Loucy (cell line): ENCODE data around the gene PIAS3.

Experiments
- H2AFZ ChIP-seq: fragments of 200-600 bp; sonication (generic); 2 replicates; pipeline ENCODE4 v1.6.0; 2016; ENCODE audit warnings: antibody characterized with exemption, mild to moderate bottlenecking, low read length, moderate library complexity
- H3F3A ChIP-seq: fragments of 200-600 bp; 2 replicates; pipeline ENCODE4 v1.6.0; 2016; ENCODE audit warnings: antibody characterized with exemption, low read depth, mild to moderate bottlenecking
- H3K27me3 ChIP-seq: fragments of 200-600 bp; sonication (generic); 2 replicates; pipeline ENCODE4 v1.6.1; 2014; ENCODE audit warnings: low read length, mild to moderate bottlenecking; ENCODE audit not compliant: insufficient read depth, poor library complexity, severe bottlenecking
- H3K36me3 ChIP-seq: fragments of 200-600 bp; sonication (generic); 2 replicates; pipeline ENCODE4 v1.6.1; 2016; ENCODE audit warnings: low read length; ENCODE audit not compliant: insufficient read depth
- H3K4me1 ChIP-seq: fragments of 200-600 bp; sonication (generic); 2 replicates; pipeline ENCODE4 v1.5.1; 2014; ENCODE audit warnings: low read length, mild to moderate bottlenecking; ENCODE audit not compliant: insufficient read depth, poor library complexity, severe bottlenecking
- H3K4me2 ChIP-seq: fragments of 200-600 bp; sonication (generic); 2 replicates; pipeline ENCODE4 v1.6.0; 2014; ENCODE audit warnings: antibody characterized with exemption, low read length, low read depth, mild to moderate bottlenecking; ENCODE audit not compliant: poor library complexity, severe bottlenecking
- H3K4me3 ChIP-seq: fragments of 200-600 bp; sonication (generic); 2 replicates; pipeline ENCODE4 v1.5.1; 2014; ENCODE audit warnings: low read length, mild to moderate bottlenecking, mixed read lengths; ENCODE audit not compliant: poor library complexity, severe bottlenecking
- H3K79me2 ChIP-seq: fragments of 200-600 bp; sonication (generic); 2 replicates; pipeline ENCODE4 v1.6.1; 2014; ENCODE audit warnings: low read length; ENCODE audit not compliant: insufficient read depth
- H3K9ac ChIP-seq: fragments of 200-600 bp; sonication (generic); 2 replicates; pipeline ENCODE4 v1.6.0; 2014; ENCODE audit warnings: mild to moderate bottlenecking, low read depth, low read length, moderate library complexity; ENCODE audit not compliant: poor library complexity, severe bottlenecking
- H3K9me2 ChIP-seq: fragments of 200-600 bp; sonication (generic); replicated peaks from 2 replicates; pipeline ENCODE4 v1.6.1; 2016; ENCODE audit warnings: low read depth, low read length, mixed read lengths
- H3K9me3 ChIP-seq: fragments of 200-600 bp; sonication (generic); 2 replicates; pipeline ENCODE4 v1.6.1; 2014; ENCODE audit warnings: mild to moderate bottlenecking, antibody characterized with exemption, low read length, low read depth; ENCODE audit not compliant: insufficient read depth
- H4K20me1 ChIP-seq: fragments of 200-600 bp; sonication (generic); 2 replicates; pipeline ENCODE4 v1.6.0; 2014; ENCODE audit warnings: antibody characterized with exemption, low read length, mild to moderate bottlenecking; ENCODE audit not compliant: insufficient read depth, poor library complexity, severe bottlenecking
- CTCF ChIP-seq: fragments of 200-600 bp; sonication (generic); conservative IDR thresholded peaks from 2 replicates; pipeline ENCODE4 v1.5.1; 2014; ENCODE audit warnings: mild to moderate bottlenecking, antibody characterized with exemption, low read length
- EZH2phosphoT487 ChIP-seq: fragments of 200-600 bp; IDR thresholded peaks from 2 replicates; pipeline ENCODE4 v1.6.1; 2018; ENCODE audit warnings: antibody characterized with exemption, mild to moderate bottlenecking, moderate library complexity, borderline replicate concordance

PIAS3 gene

GRCh38 chr1:145901312-145902021, 42.6 kb upstream of the PIAS3 start:
- no peaks in the 10 kb centered on the region for H3K36me3 ChIP-seq
- no peak overlapping the region for H3K4me2 ChIP-seq
- TF ChIP-seq EZH2phosphoT487 (no peak), CTCF (no peak)
- no peaks in the 10 kb centered on the region for H3K9me2 ChIP-seq
- H3F3A ChIP-seq: no peaks in the 10 kb centered on the region
- H3K4me1 ChIP-seq: no peaks in the 10 kb centered on the region
- no peak overlapping the region for H3K9ac ChIP-seq
- H4K20me1 ChIP-seq: no peaks in the 10 kb centered on the region
- H3K27me3 ChIP-seq: no peaks in the 10 kb centered on the region
- H3K9me3 ChIP-seq: no peaks in the 10 kb centered on the region
- H2AFZ ChIP-seq: no peak overlapping the region
- no peak overlapping the region for H3K4me3 ChIP-seq
- H3K79me2 ChIP-seq: no peaks in the 10 kb centered on the region

- no peaks in the 10 kb centered on the region for H3K9me2 ChIP-seq
- TF ChIP-seq EZH2phosphoT487: no peak
- TF ChIP-seq CTCF: no peak
- no peaks in the 10 kb centered on the region for H3K4me1 ChIP-seq
- no peaks in the 10 kb centered on the region for H3K9me3 ChIP-seq
- no peak overlapping the region for H3K4me3 ChIP-seq
- H2AFZ ChIP-seq: no peak overlapping the region
- H3K27me3 ChIP-seq: no peaks in the 10 kb centered on the region
- no peak overlapping the region for H3K4me2 ChIP-seq
- H3K79me2 ChIP-seq: no peaks in the 10 kb centered on the region
- no peaks in the 10 kb centered on the region for H3K36me3 ChIP-seq
- no peak overlapping the region for H3K9ac ChIP-seq
- no peaks in the 10 kb centered on the region for H4K20me1 ChIP-seq
- H3F3A ChIP-seq: no peaks in the 10 kb centered on the region
Observed at GRCh38 chr1:145898756-145899155, 39.9 kb upstream of the PIAS3 start.

GRCh38 chr1:145897969-145898368, 39.1 kb upstream of the PIAS3 start:
- Histone ChIP-seq H3K4me3 (no peak overlapping the region), H3K36me3 (no peaks in the 10 kb centered on the region), H4K20me1 (no peaks in the 10 kb centered on the region), H3K9ac (no peak overlapping the region), H3K9me3 (no peaks in the 10 kb centered on the region), H3K27me3 (no peaks in the 10 kb centered on the region), H3K4me2 (no peak overlapping the region), H3F3A (no peaks in the 10 kb centered on the region), H3K9me2 (no peaks in the 10 kb centered on the region), H3K4me1 (no peaks in the 10 kb centered on the region), H2AFZ (no peak overlapping the region), H3K79me2 (no peaks in the 10 kb centered on the region)
- TF ChIP-seq CTCF: no peak
- no peak for TF ChIP-seq EZH2phosphoT487
